GM18870 (cell line): ENCODE results near the gene AP1S1.
"Not testable (repeated sequence)": the region's sequence is repeated elsewhere in the genome, so short reads cannot be mapped to it uniquely, and the experiment has no call there.

Source experiments
- ATAC-seq: cut with Tn5 transposase; IDR thresholded peaks from one replicate; pipeline ENCODE4 v1.9.1; 2021; ENCODE audit warnings: moderate library complexity; ENCODE audit not compliant: unreplicated experiment

Gene AP1S1

DNA sequence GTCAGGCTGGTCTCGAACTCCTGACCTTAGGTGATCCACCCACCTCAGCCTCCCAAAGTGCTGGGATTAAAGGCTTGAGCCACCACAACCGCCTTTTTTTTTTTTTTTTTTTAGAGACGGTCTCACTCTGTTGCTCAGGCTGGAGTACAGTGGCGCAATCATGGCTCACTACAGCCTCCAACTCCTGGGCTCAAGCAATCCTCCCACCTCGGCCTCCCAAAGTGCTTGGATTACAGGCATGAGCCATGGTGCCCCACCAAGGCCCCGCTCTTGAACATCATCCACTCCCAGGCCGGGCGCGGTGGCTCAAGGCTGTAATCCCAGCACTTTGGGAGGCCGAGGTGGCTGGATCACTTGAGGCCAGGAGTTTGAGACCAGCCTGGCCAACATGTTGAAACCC lies 45.2 kb downstream of the AP1S1 start:
- not testable (repeated sequence) for ATAC-seq

DNA sequence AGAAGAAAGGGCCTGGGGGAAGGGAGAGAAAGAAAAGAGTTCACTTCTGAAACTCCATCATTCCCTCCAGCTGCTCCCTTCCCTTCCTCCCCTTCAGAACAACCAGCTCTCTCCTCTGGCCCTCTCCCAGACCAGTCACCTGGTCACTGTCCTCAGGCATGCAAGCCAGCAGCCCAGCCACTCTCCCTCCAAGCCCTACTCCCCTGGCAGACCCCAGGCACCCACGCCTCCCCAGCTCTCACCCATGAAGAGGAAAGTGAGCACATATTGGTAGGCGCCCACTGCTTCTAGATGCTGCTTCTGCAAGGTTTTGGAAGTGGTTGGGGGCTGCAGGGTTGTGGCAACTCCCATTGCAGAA lies 46.2 kb downstream of the AP1S1 start:
- ATAC-seq, result no peak

DNA sequence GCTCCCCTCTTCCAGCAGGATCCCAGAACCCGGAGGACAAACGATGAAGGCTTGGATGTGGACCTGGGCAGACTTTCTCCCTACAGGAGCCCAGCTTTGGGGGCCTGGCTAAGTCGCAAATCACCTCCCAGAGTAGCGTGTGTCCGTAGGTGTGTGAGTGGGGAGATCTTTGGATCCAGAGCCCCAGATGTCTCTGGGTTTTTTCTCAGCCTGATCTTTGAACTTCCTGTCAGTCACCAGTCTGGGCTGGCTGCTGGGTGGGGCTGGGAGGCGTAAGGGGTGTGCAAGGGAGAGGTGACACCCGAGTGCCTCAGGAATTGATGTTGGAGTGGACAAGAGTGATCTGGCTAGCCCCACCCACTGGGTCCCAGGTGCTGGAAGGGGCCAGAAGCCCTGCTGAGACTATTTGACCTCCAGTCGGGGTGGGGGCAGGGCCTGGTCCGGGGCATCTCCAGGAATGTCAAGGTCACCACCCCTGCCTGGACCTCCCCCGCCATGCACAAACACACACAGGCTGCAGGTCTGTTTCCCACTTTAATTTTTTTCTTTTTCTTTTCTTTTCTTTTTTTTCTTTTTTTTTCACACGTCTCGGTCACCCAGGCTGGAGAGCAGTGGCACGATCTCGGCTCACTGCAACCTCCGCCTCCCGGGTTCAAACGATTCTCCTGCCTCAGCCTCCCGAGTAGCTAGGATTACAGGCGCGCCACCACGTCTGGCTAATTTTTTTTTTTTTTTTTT lies 46.8 kb downstream of the AP1S1 start, which contains the start of gene MOGAT3:
TSS of gene MOGAT3 (minus strand) at position 175 of the 738 bp plus-strand sequence. CDS start 182 bp downstream, outside the sequence.
- ATAC-seq, result no peak

DNA sequence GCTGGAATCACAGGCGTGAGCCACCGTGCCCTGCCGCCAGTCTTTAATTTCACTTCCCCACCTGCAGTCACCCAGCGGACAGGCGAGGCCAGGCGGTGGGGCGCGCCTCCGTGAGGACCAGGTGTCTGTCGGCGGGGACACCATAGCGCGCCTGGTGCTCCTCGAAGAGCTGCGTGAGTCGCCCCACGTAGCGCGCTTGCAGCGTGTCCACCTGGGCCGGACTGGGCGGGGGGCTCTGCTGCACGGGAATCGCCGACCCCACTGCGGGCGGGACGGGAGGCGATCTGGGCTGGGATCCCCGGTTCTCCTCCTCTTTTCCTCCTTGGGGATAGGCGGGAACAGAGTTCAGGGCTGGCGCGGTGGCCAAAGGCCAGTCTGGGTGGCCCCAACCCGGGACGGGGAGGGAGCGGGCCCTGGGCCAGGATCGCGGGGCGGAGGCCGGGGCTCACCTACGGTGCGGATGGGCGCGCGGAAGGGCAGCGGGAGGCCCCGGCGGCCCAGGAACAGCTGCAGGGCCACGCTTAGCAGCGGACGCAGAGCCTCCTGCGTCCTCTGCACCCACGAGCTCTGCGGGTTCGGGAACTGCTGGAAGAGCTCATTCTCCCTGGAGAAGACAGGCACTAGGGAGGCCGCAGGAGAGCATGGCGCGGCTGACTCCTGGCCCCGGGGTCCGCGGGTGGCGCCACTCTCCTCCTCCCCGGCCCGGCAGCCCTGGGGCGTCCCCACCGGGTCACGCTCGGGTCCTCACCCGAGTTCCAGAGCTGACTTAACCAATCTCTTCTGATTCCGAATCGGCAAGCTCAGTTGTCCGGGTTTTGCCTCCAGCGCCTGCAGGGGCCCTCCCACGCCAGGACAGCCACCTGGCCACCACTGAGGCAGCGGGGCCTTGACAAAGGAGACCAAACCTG lies 47.7 kb downstream of the AP1S1 start:
- ATAC-seq, result no peak

DNA sequence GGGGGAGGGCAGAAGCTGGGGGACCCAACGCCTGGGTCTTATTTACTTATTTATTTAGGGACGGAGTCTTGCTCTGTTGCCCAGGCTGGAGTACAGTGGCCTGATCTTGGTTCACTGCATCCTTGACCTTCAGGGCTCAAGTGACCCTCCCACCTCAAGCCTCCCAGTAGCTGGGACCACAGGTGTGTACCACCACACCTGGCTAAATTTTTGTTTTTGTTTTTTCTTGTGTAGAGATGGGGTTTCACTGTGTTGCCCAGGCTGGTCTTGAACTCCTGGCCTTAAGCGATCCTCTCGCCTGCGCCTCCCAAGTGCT lies 48.3 kb downstream of the AP1S1 start:
- ATAC-seq, result no peak

DNA sequence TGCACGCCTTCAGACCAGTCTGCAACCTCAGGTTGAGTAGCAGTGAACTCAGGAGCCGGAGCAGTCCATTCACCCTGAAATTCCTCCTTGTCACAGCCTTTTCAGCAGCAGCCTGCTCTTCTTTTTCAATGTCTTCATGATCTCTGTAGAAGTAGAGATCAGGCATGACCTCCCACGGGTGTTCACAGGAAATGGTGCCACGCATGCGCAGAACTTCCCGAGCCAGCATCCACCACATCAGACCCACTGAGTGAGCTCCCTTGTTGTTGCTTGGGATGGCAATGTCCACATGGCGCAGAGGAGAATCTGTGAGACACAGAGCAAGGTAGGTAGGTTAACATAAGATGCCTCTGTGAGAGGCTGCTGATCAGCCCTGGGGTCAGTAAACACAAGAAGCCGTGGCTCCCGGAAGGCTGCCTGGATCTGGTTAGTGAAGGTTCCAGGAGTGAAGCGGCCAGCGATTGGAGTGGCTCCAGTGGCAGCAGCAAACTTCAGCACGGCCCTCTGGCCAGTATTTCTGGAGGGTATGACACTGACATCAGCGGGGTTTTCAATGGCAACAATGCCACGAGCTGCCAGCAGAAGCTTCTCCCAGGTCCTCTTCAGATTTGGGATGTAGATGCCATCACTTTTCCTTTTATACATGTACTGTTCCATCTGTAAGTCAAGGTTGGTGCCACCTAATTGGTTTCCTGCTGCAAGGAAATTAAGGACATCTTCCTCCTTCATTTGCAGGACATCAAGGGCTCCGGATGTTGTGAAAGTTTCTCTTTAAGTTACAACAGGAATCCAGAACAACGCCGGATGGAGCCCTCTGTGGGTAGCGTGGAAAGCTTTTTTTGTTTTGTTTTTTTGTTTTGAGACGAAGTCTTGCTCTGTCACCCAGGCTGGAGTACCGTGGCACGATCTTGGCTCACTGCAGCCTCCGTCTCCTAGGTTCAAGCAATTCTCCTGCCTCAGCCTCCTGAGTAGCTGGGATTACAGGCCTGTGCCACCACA lies 49.8 kb downstream of the AP1S1 start:
- not testable (repeated sequence) for ATAC-seq

DNA sequence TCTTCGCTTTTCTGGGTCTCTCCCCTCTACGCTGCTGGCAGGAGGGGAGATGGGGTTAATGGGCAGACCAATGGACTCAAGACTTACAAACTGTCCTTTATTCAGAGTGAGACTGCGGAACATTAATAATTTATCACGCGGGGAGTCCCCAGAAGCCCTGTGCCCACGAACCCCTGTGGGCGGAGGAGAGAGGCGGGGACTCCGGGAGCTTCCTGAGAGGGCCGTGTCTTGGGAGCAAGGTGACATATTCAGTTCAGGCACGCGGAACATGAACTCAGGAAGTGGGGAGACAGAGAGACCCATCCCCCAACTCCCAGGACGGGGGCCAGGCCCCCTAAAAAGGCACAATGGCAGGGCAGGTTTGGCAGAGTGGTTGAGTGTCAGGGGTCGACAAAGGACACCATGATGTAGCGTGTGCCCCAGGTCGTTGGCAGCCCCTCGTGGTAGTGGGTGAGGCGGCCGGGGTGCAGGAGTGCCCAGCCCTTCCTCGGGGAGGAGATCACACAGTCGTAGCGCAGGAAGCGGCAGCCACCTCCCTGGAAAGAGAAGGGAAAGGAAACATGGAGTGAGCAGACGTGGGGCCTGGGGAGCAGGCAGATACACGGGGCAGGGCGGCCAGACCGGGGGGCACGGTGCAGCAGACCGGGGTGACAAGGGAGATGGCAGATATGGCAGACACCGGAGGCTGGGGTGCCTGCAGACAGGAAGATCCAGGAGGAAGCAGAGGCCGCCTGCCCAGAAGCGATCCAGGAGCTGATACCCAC lies 51.8 kb downstream of the AP1S1 start:
- ATAC-seq, result no peak

DNA sequence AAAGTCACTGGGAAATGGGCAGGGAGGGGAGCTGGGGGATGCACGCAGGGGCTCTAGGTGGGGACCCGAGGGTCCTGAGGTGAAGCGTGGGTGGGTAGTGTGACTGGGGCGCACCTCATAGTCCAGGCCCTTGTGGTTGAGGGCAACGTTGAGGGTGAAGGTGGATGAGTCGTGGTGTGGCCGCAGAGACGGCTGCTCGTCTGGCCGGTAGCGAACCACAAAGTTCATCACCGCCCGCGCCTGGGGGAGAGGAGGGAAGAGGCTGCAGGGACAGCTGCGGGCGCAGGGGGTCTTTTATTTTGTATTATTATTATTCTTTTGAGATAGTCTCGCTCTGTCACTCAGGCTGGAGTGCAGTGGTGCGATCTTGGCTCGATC lies 52.4 kb downstream of the AP1S1 start:
- no peak for ATAC-seq

DNA sequence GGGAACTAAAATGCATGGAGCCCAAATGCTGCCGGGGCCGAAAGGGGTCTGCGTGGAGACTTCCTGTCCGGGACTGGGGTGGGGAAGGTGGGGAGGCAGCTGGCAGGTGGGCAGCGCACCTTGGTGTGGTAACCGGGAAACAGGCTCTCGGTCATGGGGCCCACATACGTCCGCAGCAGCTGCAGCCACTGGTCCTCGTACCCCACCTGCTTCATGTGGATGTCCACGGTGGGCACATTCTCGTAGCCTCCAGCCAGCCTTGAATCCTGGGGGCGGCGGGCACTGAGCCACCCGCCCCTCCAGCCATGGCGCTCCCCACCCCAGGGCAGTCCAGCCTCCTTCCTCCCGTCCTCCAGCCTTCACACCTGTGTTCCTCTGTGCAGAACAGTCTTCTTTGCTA lies 53.2 kb downstream of the AP1S1 start:
- no peak for ATAC-seq

DNA sequence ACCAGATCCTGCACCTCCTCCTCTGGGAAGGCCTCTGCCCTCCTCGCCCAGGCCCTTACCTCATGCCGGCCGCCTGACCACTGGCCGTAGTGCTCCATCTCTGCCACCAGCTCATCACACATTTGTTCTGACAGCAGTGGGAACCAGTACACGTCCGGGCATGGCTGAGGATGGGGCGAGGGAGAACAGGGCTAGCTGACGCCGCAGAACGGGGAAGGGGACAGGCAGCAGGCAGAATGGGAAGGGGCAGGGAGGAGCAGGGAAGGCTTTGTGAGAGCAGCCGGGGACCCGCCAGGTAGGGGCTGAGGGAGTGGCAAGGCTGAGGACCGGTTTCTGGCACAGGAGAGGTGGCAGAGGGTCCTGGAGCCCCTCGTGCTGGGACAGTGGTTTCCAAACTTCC lies 54.5 kb downstream of the AP1S1 start:
- no peak for ATAC-seq

DNA sequence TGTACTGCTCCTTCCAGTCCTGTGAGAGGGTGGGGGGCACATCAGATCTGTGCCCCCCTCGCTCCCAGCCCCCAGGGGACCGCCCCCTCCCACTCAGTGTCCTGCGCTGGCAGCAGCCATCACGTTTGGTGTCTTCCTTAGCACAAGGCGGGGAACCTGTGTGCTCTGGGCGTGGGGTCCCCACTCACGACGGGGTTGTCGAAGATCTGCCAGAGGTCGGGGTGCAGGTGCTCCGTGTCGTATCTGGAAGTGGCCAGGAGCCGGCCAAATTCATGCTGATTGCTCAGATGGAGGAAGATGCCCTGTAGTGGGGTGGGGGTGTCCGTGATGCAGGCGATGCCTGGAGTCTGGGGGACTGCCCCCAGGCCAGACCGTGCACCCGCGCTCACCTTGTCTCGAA lies 55.9 kb downstream of the AP1S1 start:
- ATAC-seq, result no peak
